ENCODE results near the gene IL21. TPM values are rescaled to one million over a fixed set of nuclear protein-coding genes. Genes with fewer than 3 reads are reported as not detected.

IL21 gene
- total RNA-seq, 4 donors from 2014 or later: not detected

DNA sequence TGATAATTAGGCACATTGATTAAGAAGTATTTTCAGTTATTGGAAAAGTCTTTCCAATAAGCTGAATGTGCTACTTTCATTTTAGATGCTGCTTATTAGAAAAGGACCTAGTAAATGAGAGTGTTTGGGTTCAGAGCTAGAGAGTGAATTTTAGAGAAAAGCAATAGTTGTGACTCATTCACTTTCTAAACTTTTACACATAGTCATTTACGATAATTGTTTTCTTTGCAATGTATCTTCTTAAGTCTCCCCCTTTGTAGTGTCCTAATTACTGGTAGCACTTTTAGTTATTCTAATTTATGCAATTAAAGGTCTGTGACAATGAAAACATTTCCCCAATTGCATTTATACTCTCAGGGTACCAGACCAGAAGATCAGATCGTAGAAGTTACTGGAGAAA, 1.3 kb downstream of the IL21 start:
- DNase-seq: no peak
- no peak overlapping the region for H3K4me3 ChIP-seq
- TF ChIP-seq, protein P1, sequence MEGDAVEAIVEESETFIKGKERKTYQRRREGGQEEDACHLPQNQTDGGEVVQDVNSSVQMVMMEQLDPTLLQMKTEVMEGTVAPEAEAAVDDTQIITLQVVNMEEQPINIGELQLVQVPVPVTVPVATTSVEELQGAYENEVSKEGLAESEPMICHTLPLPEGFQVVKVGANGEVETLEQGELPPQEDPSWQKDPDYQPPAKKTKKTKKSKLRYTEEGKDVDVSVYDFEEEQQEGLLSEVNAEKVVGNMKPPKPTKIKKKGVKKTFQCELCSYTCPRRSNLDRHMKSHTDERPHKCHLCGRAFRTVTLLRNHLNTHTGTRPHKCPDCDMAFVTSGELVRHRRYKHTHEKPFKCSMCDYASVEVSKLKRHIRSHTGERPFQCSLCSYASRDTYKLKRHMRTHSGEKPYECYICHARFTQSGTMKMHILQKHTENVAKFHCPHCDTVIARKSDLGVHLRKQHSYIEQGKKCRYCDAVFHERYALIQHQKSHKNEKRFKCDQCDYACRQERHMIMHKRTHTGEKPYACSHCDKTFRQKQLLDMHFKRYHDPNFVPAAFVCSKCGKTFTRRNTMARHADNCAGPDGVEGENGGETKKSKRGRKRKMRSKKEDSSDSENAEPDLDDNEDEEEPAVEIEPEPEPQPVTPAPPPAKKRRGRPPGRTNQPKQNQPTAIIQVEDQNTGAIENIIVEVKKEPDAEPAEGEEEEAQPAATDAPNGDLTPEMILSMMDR (IDR thresholded peaks at IDR 0.05): no peak
- TF ChIP-seq POLR2A (IDR thresholded peaks at IDR 0.05): no peak
- no peak overlapping the region for H3K27ac ChIP-seq
- H3K9me3 ChIP-seq: no peaks in the 10 kb centered on the region
- H3K36me3 ChIP-seq: no peaks in the 10 kb centered on the region
- no peaks in the 10 kb centered on the region for H3K27me3 ChIP-seq
- H3K4me1 ChIP-seq: no peaks in the 10 kb centered on the region

DNA sequence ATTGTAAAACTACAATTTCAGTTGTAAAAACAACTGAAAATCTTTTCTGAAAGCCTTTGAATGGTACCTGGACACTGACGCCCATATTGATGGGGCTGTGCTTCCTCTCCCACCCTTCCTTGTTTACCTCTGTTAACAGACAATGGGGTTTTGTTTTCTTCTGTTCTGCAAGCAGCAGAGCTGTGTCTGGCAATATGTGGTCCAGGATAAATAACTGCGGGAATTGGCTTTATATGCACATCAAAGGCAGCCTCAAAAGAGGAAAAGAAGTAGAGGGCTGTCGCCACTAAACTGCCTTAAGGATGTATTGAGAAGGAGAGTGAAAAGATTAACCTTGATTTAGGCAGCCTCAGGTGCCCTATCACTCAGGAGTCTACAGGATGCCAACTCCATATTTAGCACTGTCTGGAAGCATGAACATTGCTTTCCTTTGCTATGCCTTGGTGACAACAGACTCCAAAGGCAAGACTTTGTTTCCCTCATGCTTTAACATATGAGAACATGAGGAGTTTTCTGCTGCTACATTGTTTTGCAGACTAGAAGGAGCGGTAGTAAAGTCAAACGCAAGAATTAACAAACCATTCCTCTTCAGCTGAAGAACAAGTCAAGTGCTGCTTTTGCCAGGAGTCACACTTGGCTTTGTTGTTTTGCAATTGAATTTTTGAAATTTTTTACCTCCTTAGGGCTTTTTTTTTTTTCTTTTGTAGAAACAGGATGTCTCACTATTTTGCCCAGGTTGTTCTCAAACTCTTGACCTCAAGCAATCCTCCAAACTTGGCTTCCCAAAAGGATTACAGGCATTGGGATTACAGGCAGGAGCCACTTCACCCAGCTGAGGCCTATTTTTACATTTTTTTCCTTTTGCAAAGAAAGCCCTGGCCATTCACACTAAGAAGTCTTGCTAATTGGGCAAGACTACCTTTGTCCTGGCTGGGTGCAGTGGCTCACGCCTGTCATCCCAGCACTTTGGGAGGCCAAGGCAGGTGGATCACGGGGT, 3.0 kb downstream of the IL21 start:
- H3K27ac ChIP-seq: no peak overlapping the region
- DNase-seq: no peak
- H3K4me1 ChIP-seq: no peaks in the 10 kb centered on the region
- no peaks in the 10 kb centered on the region for H3K27me3 ChIP-seq
- no peak overlapping the region for H3K4me3 ChIP-seq
- no peaks in the 10 kb centered on the region for H3K9me3 ChIP-seq
- no peaks in the 10 kb centered on the region for H3K36me3 ChIP-seq
- no peak for TF ChIP-seq POLR2A (IDR thresholded peaks at IDR 0.05)
- TF ChIP-seq, protein P1 (IDR thresholded peaks at IDR 0.05): no peak

DNA sequence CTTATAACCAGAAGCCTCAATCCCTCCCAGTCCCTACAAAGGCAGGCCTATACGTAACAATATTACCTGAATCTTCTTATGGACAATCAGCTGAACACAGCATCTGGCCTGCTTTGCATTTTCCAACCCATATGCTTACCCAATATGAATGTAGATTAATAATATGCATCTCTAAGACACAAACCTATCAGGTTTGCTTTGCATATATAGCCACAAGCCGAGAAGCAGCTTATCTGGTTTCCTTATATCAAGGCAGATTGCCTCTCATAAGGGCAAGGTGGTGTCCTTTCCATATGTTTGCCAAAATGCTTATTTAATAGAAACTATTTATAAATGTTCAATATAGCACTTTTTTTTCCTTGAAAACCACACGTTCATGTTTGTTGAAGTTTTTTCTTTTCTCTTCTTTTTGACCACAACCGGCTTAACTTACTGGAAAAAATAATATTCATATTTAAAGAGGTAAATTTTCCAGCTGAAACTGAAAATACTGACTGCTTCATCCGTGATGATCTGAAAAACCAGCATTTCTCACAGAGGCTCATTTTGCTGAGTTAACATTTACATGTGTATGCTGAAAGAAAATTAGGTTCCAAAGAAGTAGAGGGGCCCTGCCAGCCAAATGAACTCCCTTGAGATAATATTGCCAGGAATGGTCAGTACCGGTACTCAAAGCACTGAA, 3.8 kb downstream of the IL21 start:
- Histone ChIP-seq H3K9me3 (no peaks in the 10 kb centered on the region), H3K4me3 (no peak overlapping the region), H3K4me1 (no peaks in the 10 kb centered on the region), H3K27me3 (no peaks in the 10 kb centered on the region), H3K36me3 (no peaks in the 10 kb centered on the region), H3K27ac (no peak overlapping the region)
- DNase-seq: no peak
- TF ChIP-seq, protein P1 (IDR thresholded peaks at IDR 0.05): no peak
- no peak for TF ChIP-seq POLR2A (IDR thresholded peaks at IDR 0.05)

DNA sequence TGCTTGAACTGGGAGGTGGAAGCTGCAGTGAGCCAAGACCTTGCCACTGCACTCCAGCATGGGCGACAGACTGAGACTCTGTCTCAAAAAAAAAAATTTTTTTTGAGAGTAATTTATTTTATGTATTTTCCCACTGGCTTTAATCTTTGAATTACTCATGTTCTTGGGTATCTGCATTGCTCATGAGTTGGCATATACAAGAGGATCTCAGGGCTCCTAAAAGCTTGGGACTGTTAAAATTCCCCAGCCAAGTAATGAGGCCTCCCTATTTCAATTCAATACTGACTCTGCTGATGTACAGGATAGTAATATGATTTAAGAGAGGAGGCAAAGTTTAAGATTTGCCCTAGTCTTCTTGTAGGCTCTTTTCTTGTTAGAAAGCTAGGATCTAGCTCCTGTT, 6.2 kb downstream of the IL21 start:
- DNase-seq: no peak
- no peaks in the 10 kb centered on the region for H3K9me3 ChIP-seq
- no peak overlapping the region for H3K4me3 ChIP-seq
- H3K36me3 ChIP-seq: no peaks in the 10 kb centered on the region
- H3K4me1 ChIP-seq: no peaks in the 10 kb centered on the region
- TF ChIP-seq, protein P1 (IDR thresholded peaks at IDR 0.05): no peak
- no peak for TF ChIP-seq POLR2A (IDR thresholded peaks at IDR 0.05)
- H3K27me3 ChIP-seq: no peaks in the 10 kb centered on the region
- H3K27ac ChIP-seq: no peak overlapping the region

DNA sequence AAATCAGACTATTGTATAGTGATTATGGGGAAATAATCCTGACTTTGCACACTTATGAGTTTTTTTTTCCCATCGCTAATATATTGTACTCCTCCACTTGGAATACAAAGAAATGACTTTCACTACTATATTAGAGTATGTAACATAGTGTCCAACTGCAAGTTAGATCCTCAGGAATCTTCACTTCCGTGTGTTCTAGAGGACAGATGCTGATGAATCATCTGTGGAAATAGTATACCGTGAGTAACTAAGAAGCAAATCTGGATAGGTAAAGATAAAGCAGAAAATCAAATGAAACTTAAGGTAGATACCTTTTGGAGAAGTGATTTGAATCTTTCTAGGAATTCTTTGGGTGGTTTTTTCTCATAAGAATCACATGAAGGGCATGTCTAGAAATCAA, 8.3 kb downstream of the IL21 start:
- Histone ChIP-seq H3K36me3 (no peaks in the 10 kb centered on the region), H3K27me3 (no peaks in the 10 kb centered on the region), H3K4me3 (no peak overlapping the region), H3K9me3 (no peaks in the 10 kb centered on the region), H3K27ac (no peak overlapping the region), H3K4me1 (no peaks in the 10 kb centered on the region)
- no peak for TF ChIP-seq POLR2A (IDR thresholded peaks at IDR 0.05)
- TF ChIP-seq, protein P1 (IDR thresholded peaks at IDR 0.05): no peak
- DNase-seq: no peak

All from Peyer's patch (tissue), 4 donors.